ENCODE results near the gene QPCTL.
"Not testable (repeated sequence)": the region's sequence is repeated elsewhere in the genome, so short reads cannot be mapped to it uniquely, and the experiment has no call there.

The QPCTL gene

GRCh38 chr19:45677351-45678230 lies 14.9 kb upstream of the QPCTL start:
- peak; percentile 72 for DNase-seq

DNA sequence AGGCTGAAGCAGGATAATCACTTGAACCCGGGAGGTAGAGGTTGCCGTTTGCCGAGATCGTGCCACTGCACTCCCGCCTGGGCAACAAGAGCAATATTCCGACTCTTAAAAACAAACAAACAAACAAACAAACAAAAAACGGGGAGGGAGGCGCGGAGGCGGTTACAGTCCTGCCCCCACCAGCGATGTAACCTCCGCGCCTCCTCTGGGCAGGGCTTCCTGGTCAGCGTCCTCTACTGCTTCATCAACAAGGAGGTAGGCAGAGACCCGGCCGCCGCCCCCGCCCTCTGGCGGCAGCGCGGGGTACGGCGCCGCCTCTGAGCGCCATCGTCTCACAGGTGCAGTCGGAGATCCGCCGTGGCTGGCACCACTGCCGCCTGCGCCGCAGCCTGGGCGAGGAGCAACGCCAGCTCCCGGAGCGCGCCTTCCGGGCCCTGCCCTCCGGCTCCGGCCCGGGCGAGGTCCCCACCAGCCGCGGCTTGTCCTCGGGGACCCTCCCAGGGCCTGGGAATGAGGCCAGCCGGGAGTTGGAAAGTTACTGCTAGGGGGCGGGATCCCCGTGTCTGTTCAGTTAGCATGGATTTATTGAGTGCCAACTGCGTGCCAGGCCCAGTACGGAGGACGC lies 11.0 kb upstream of the QPCTL start:
- peak; percentile 78 for DNase-seq

DNA sequence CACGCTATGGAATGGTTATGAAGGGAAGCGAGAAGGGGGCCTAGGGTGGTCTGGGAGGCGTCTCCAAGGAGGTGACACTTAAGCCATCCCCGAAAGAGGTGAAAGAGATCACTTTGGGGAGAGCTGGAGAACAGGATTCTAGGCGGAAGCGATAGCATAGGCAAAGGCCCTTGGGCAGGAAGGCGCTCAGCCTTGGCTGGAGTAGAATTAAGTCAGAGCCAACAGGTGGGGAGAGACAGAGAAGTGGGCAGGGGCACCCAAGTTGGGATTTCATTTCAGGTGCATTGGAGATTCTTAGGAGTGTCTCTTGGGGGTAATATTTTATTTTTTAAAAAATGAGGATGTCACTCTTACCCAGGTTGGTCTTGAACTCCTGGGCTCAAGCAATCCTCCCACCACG lies 10.3 kb upstream of the QPCTL start:
- no peak for DNase-seq

- no peak for DNase-seq
Observed at GRCh38 chr19:45682908-45683307, 9.6 kb upstream of the QPCTL start.

DNA sequence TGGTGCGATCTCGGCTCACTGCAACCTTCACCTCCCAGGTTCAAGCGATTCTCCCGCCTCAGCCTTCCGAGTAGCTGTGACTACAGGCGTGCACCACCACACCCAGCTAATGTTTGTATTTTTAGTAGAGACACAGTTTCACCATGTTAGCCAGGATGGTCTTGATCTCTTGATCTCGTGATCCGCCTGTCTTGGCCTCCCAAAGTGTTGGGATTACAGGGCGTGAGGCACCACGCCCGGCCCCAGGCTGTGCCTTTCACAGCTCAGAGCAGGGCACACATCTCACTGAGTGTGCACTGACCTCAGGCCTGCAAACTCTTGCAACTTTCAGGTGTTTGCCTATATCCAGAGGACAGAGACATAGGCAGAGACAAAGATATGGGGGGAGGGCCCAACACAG lies 7.4 kb upstream of the QPCTL start:
- DNase-seq, result not testable (repeated sequence)

DNA sequence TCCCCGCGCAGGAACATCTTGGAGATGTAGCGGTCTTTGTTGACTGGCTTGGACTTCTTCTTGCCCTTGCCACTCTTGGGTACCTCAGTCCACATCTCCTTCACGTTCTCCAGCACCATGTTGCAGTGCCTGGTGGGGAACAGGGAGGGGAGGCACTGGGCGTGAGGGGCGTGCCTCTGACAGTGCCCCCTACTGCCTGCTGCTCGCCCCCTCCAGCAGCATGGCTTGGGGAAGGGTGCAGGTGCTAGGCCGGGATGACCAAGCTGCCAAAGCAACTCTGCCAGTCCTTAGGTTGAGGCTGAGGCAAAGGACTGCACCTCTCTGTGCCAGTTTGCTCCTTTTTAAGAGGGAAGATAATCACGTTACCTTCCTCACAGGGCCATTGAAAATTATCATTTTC lies 4.9 kb upstream of the QPCTL start:
- no peak for DNase-seq

- peak; percentile 88 for DNase-seq
Observed at GRCh38 chr19:45691516-45692186, 815 bp upstream of the QPCTL start, which contains the start of gene SNRPD2. TSS of gene SNRPD2 (minus strand) at chr19:45691953. CDS start at chr19:45691888, 65 bp downstream.

- peak; percentile 63 for DNase-seq
Observed at GRCh38 chr19:45693106-45693788, 781 bp downstream of the QPCTL start.

DNA sequence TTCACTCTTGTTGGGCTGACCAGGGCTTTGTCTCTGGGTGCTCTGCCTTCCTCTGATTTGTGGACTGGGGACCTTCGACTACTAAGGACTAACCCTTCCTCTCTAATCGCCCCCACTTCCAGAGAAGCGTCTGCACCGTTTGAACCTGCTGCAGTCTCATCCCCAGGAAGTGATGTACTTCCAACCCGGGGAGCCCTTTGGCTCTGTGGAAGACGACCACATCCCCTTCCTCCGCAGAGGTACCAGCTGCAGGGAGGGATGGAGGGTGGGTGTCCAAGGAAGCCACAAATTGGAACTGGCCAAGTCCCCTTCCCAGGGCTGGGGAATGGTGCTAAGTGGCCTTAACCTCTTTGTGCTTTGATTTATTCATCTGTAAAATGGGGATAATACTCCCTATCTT lies 9.2 kb downstream of the QPCTL start:
- no peak for DNase-seq

DNA sequence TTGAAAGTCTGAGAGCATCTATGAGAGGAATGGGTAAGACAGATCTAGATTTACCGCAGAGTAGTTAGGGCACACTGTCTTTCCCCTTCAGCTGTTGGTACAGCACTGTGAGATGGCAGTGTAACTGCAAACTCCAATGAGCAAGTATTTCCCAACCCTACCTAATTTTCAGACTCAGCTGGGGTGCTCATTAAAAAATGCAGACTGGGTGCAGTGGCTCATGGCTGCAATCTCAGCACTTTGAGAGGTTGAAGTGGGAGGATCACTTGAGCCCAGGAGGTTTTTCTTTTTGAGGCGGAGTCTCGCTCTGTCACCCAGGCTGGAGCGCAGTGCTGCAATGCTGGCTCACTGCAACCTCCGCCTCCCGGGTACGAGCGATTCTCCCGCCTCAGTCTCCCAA lies 12.6 kb downstream of the QPCTL start:
- no peak for DNase-seq

GRCh38 chr19:45705710-45706415 lies 13.4 kb downstream of the QPCTL start:
- DNase-seq, result no peak

GRCh38 chr19:45710356-45711130 lies 18.1 kb downstream of the QPCTL start:
- no peak for DNase-seq

GRCh38 chr19:45711851-45712698 lies 19.6 kb downstream of the QPCTL start:
- no peak for DNase-seq

- no peak for DNase-seq
Observed at GRCh38 chr19:45712699-45713067, 20.2 kb downstream of the QPCTL start.

DNA sequence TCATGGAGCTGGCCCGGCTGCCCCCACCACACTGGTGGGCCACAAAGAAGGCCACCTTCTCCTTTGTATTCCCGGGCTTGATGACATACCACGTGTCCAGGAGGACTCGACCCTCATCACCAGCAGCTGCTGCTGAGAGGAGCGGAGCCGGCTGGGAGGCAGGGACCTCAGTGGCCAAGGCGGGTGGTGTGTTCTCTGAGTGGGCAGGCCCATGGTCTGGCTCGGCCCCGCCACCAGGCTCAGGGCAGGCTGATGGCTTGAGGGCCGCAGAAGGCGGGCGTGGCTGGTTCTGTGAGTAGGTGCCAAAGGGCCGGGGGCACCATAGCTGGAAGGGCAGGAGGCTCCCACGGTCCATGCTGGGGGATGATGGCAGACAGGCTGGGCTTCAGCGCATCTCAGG lies 20.7 kb downstream of the QPCTL start:
- DNase-seq, result no peak

DNA sequence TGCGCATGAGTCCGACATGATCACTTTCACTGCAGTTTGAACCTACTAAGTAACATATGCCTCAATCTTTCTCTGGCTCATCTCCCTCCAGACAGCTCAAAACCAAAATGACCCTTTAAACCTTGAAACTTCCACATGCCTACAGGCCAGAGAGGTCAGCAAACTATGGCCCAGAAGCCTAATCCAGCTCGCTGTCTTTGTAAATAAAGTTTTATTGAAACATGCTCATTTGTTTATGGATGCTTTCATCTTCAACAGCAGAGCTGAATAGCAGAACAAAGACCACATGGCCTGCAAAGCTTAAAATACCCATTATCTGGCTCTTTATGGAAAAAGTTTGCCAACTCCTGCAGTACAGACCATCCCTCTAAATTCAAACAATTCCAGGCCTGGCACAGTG lies 22.7 kb downstream of the QPCTL start:
- DNase-seq, result no peak

DNA sequence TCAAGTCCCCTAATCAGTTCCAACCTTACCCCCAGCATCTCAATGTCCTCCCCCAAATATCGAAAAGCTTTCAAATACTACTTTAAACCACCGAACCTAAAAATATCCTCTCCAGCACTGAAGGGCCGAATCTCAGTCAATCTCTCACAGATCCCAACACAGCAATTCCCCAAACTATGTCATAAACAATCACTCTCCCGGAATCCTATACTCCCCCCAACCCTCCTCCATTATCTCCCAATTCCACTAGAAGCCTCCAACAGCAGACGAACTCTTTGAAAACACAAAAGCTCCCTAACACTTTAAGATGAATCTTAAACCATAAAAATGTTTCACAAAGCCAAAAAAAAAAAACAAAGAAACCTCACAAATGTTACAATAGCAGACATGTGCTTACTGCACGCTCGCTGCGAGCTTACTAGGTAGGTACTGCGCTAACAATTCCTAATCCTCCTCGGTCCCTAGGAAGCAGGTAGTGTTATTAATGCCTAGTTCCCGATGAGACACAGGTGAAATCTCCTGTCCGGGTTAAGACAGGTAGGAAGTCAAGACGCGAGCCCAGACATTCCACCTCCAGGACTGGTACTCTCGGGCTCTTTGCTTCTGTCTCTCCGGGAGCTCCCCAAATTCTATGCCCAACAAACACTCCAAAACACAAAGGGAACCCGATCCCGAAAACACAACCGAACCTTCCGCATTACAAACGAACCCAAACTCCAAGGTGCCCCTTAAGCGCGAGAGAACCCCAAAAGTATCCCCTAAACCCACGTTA lies 24.1 kb downstream of the QPCTL start:
- no peak for DNase-seq

- peak; percentile 97 for DNase-seq
Observed at GRCh38 chr19:45717131-45717982, 24.9 kb downstream of the QPCTL start.

All from activated CD4-positive, alpha-beta T cell treated with anti-CD3 and anti-CD28 coated beads for 1 hour (primary cell).